Activated CD8-positive, alpha-beta T cell treated with anti-CD3 and anti-CD28 coated beads, Interleukin-2, amount 10 ng/mL, durations not matched to agents 7 days and 5 days (primary cell): ENCODE data around the gene ICAM5. TPM values are rescaled to one million over a fixed set of nuclear protein-coding genes. Genes with fewer than 3 reads are reported as not detected.
A peak's percentile ranks its signal among the peaks of the same experiment; 100 is the strongest.
"Not testable (repeated sequence)": the region's sequence is repeated elsewhere in the genome, so short reads cannot be mapped to it uniquely, and the experiment has no call there.

Source experiments
- ATAC-seq: fragments of 150-1000 bp; cut with Tn5 transposase; one replicate; pipeline ENCODE4 v1.10.0; 2021; ENCODE audit warnings: moderate library complexity
- CTCF ChIA-PET: fragments of 350-600 bp; sonication (Branson Sonifier 250); formaldehyde crosslinking; loops from one replicate; lab custom pipeline; 2021; ENCODE audit warnings: antibody characterized with exemption; lab: Charles Lee
- POLR2A ChIA-PET: fragments of 350-600 bp; sonication (Branson Sonifier 250); formaldehyde crosslinking; loops from one replicate; lab custom pipeline; 2021; ENCODE audit warnings: antibody characterized with exemption; lab: Charles Lee
- DNase-seq: peaks from one replicate; pipeline ENCODE4 v3.0.0-alpha.2; 2020
- H3K27ac Mint-ChIP-seq: one replicate; pipeline ENCODE4 v1.8.0; 2021; ENCODE audit warnings: mild to moderate bottlenecking, mixed read lengths
- H3K27me3 Mint-ChIP-seq: one replicate; pipeline ENCODE4 v1.8.0; 2021; ENCODE audit warnings: low read depth, mixed read lengths
- H3K36me3 Mint-ChIP-seq: one replicate; pipeline ENCODE4 v1.8.0; 2021; ENCODE audit warnings: low read depth, mixed read lengths
- H3K4me1 Mint-ChIP-seq: one replicate; pipeline ENCODE4 v1.8.0; 2021; ENCODE audit warnings: low read depth, mixed read lengths
- H3K4me3 Mint-ChIP-seq: one replicate; pipeline ENCODE4 v1.8.0; 2021; ENCODE audit warnings: mild to moderate bottlenecking, mixed read lengths
- H3K9me3 Mint-ChIP-seq: one replicate; pipeline ENCODE4 v1.8.0; 2022; ENCODE audit warnings: mixed read lengths; ENCODE audit not compliant: insufficient read depth
- total RNA-seq, 2 experiments: library from RNA; stranded (reverse); gene quantifications; one replicate each; pipeline ENCODE4 v1.2.3, GENCODE V29; 2021

The ICAM5 gene, protein sequence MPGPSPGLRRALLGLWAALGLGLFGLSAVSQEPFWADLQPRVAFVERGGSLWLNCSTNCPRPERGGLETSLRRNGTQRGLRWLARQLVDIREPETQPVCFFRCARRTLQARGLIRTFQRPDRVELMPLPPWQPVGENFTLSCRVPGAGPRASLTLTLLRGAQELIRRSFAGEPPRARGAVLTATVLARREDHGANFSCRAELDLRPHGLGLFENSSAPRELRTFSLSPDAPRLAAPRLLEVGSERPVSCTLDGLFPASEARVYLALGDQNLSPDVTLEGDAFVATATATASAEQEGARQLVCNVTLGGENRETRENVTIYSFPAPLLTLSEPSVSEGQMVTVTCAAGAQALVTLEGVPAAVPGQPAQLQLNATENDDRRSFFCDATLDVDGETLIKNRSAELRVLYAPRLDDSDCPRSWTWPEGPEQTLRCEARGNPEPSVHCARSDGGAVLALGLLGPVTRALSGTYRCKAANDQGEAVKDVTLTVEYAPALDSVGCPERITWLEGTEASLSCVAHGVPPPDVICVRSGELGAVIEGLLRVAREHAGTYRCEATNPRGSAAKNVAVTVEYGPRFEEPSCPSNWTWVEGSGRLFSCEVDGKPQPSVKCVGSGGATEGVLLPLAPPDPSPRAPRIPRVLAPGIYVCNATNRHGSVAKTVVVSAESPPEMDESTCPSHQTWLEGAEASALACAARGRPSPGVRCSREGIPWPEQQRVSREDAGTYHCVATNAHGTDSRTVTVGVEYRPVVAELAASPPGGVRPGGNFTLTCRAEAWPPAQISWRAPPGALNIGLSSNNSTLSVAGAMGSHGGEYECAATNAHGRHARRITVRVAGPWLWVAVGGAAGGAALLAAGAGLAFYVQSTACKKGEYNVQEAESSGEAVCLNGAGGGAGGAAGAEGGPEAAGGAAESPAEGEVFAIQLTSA
- under 1 TPM; 0.29 to 0.57 TPM for total RNA-seq

- Mint-ChIP-seq H3K27ac (peak within 1 kb of the TSS; percentile 58), H3K4me3 (peak within 1 kb of the TSS; percentile 73), H3K27me3 (peaks cover 66% of the 10 kb centered on the region), H3K4me1 (peaks cover 93% of the 10 kb centered on the region), H3K9me3 (no peaks in the 10 kb centered on the region), H3K36me3 (peaks cover 20% of the 10 kb centered on the region)
- ATAC-seq (peak; percentile 12), DNase-seq (peak; percentile 49)
- ChIA-PET POLR2A (interaction anchor here (1.0 to 5.8 kb wide), 3 partner anchors 19 to 103 kb away, joined by 3 to 54 read pairs (median 5); partner anchors contain the start of genes ICAM1 and TYK2), CTCF (interaction anchor here (0.5 to 1.9 kb wide), 12 partner anchors 9 to 148 kb away, joined by 3 to 33 read pairs (median 4); partner anchors contain the start of genes ICAM1 and RAVER1)
These were observed at the start of gene ICAM5 for GRCh38 chr19:10289836-10290356. Gene ICAM5 (plus strand): TSS chr19:10289952. CDS start chr19:10290044, 92 bp downstream.

DNA sequence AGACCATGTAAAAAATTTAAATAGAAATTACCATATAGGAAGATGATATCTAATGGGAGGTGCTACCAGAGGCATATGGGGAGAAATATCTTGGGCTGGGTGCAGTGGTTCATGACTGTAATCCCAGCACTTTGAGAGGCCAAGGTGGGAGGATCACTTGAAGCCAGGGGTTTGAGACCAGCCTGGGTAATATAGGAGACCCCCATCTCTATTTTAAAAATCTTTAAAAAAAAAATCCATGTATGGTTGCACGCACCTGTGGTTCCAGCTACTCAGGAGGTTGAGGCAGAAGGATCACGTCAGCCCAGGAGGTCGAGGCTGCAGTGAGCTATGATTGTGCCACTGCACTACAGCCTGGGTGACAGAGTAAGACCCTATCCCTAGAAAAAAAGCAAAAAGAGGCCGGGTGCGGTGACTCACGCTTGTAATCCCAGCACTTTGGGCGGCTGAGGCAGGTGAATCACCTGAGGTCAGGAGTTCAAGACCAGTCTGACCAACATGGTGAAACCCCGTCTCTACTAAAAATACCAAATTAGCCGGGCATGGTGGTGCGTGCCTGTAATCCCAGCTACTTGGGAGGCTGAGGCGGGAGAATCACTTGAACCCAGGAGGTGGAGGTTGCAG lies 47.8 kb upstream of the ICAM5 start:
- not testable (repeated sequence) for H3K4me1 Mint-ChIP-seq, H3K27me3 Mint-ChIP-seq, H3K4me3 Mint-ChIP-seq, H3K27ac Mint-ChIP-seq, DNase-seq, ATAC-seq, H3K9me3 Mint-ChIP-seq, H3K36me3 Mint-ChIP-seq
- ChIA-PET POLR2A (interaction anchor here (0.6 kb wide), 1 partner anchor 18 kb away, joined by 3 read pairs; no protein-coding TSS in a partner anchor), CTCF (interaction anchor here (0.6 kb wide), 1 partner anchor 212 kb away, joined by 3 read pairs; no protein-coding TSS in a partner anchor)

DNA sequence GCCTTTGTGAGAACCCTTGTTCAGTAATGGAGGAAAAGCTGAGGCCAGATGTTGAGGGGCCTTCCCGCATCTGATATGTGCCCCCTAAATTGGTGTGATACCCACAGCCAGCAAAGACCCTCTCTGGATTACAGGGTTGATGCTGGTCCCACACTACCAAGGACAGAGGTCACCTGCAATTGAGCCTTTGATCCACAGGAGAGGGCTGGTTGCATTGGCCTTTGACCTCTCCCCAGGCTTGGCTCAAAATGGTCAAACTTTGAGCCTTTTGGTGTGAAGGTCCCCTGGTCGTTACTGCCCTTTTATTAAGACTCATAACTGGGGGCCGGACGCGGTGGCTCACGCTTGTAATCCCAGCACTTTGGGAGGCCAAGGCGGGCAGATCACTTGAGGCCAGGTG lies 46.1 kb upstream of the ICAM5 start:
- no peak overlapping the region for H3K27ac Mint-ChIP-seq
- H3K36me3 Mint-ChIP-seq, result no peaks in the 10 kb centered on the region
- no peaks in the 10 kb centered on the region for H3K4me1 Mint-ChIP-seq
- POLR2A ChIA-PET, result no interaction called here
- no peak overlapping the region for H3K4me3 Mint-ChIP-seq
- CTCF ChIA-PET, result interaction anchor here (1.1 to 2.0 kb wide), 2 partner anchors 15 to 24 kb away, joined by 3 to 7 read pairs; no protein-coding TSS in a partner anchor
- DNase-seq (no peak), ATAC-seq (no peak)
- no peaks in the 10 kb centered on the region for H3K9me3 Mint-ChIP-seq
- H3K27me3 Mint-ChIP-seq, result peaks cover 2% of the 10 kb centered on the region

GRCh38 chr19:10245189-10245939 lies 44.4 kb upstream of the ICAM5 start:
- ATAC-seq (no peak), DNase-seq (no peak)
- no peaks in the 10 kb centered on the region for H3K36me3 Mint-ChIP-seq
- H3K27ac Mint-ChIP-seq, result peak overlapping the region; percentile 24
- CTCF ChIA-PET, result interaction anchor here (2.0 kb wide), 1 partner anchor 17 kb away, joined by 7 read pairs; no protein-coding TSS in a partner anchor
- no peak overlapping the region for H3K4me3 Mint-ChIP-seq
- POLR2A ChIA-PET, result interaction anchor here (0.8 to 1.3 kb wide), 2 partner anchors 9 to 10 kb away, joined by 3 to 4 read pairs; no protein-coding TSS in a partner anchor
- peaks cover 2% of the 10 kb centered on the region for H3K27me3 Mint-ChIP-seq
- no peaks in the 10 kb centered on the region for H3K9me3 Mint-ChIP-seq
- H3K4me1 Mint-ChIP-seq, result peaks cover 3% of the 10 kb centered on the region

DNA sequence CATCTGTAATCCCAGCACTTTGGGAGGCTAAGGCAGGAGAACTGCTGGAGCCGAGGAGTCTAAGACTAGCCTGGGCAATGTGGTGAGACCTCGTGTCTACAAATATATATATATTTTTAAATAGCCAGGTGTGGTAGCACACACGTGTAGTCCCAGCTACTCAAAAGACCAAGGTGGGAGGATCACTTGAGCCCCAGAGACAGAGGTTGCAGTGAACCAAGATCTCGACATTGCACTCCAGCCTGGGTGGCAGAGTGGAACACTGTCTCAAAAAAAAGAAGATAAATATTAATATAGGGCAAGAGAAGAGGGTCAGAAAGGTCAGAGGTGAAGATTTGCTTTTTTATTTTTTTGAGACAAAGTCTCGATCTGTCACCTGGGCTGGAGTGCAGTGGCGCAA lies 43.2 kb upstream of the ICAM5 start:
- H3K4me1 Mint-ChIP-seq, result peaks cover 7% of the 10 kb centered on the region
- DNase-seq (no peak), ATAC-seq (no peak)
- ChIA-PET CTCF (interaction anchor here (1.5 kb wide), 1 partner anchor 52 kb away, joined by 4 read pairs; the partner anchor contains the start of gene DNMT1), POLR2A (interaction anchor here (0.6 kb wide), 1 partner anchor 717 kb away, joined by 3 read pairs; no protein-coding TSS in a partner anchor)
- H3K9me3 Mint-ChIP-seq, result no peaks in the 10 kb centered on the region
- H3K36me3 Mint-ChIP-seq, result no peaks in the 10 kb centered on the region
- H3K4me3 Mint-ChIP-seq, result no peak overlapping the region
- peaks cover 2% of the 10 kb centered on the region for H3K27me3 Mint-ChIP-seq
- no peak overlapping the region for H3K27ac Mint-ChIP-seq

DNA sequence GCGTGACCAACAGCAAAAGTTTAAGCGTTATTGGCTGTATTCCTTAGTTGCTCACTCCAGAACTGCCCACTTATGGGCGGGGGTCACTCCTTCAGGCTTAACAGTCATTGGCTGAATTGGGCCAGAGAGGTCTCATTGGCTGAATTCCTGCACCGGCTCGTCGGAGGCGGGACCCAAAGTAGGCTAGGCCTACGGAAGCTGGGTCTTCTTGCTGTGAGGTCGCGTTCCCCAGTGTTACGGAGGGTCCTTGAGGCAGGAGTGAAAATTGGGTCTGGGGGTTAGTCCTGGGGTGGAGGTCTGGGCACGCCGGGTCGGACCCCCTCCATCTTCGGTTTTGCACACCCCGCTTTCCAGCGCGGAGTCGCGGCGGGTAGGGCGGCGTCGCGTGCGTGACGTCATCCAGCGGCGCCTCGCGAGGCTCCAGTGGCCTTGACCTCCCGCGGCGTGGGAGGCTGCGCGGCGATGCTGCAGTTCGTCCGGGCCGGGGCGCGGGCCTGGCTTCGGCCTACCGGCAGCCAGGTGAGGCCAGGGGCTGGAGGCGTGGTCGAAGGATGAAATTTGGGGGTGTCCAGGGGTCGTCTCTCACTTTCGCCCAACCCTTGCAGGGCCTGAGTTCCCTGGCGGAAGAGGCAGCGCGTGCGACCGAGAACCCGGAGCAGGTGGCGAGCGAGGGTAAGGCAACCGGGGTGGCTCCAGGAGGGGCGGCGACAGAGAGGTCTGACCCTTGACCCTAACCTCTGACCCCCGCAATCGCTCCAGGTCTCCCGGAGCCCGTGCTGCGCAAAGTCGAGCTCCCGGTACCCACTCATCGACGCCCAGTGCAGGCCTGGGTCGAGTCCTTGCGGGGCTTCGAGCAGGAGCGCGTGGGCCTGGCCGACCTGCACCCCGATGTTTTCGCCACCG lies 37.7 kb upstream of the ICAM5 start, which contains the start of gene MRPL4:
TSS of gene MRPL4 (plus strand) at position 423 of the 903 bp plus-strand sequence. CDS start at position 463, 40 bp downstream.
- H3K4me3 Mint-ChIP-seq, result peak within 1 kb of the TSS; percentile 87
- H3K27me3 Mint-ChIP-seq, result no peaks in the 10 kb centered on the region
- DNase-seq, result peak; percentile 99
- peak; percentile 99 for ATAC-seq
- ChIA-PET CTCF (interaction anchor here (0.7 to 4.0 kb wide), 13 partner anchors 8 to 320 kb away, joined by 3 to 62 read pairs (median 7); partner anchors contain the start of genes DNMT1 and ICAM1), POLR2A (interaction anchor here (0.6 to 1.1 kb wide), 8 partner anchors 19 to 168 kb away, joined by 3 to 4 read pairs (median 3); no protein-coding TSS in a partner anchor)
- H3K36me3 Mint-ChIP-seq, result peaks cover 32% of the 10 kb centered on the region
- no peaks in the 10 kb centered on the region for H3K9me3 Mint-ChIP-seq
- peaks cover 32% of the 10 kb centered on the region for H3K4me1 Mint-ChIP-seq
- peak within 1 kb of the TSS; percentile 95 for H3K27ac Mint-ChIP-seq

- ChIA-PET POLR2A (interaction anchor here (0.7 kb wide), 1 partner anchor 130 kb away, joined by 3 read pairs; no protein-coding TSS in a partner anchor), CTCF (interaction anchor here (2.1 kb wide), 1 partner anchor 136 kb away, joined by 8 read pairs; no protein-coding TSS in a partner anchor)
- H3K27me3 Mint-ChIP-seq, result no peaks in the 10 kb centered on the region
- H3K4me1 Mint-ChIP-seq, result peaks cover 32% of the 10 kb centered on the region
- no peaks in the 10 kb centered on the region for H3K9me3 Mint-ChIP-seq
- H3K27ac Mint-ChIP-seq, result peak overlapping the region; percentile 95
- H3K36me3 Mint-ChIP-seq, result peaks cover 38% of the 10 kb centered on the region
- ATAC-seq (no peak), DNase-seq (no peak)
- H3K4me3 Mint-ChIP-seq, result peak overlapping the region; percentile 87
These were observed 37.0 kb upstream of the ICAM5 start for GRCh38 chr19:10252707-10253106.

GRCh38 chr19:10254244-10254643 lies 35.5 kb upstream of the ICAM5 start:
- no peak overlapping the region for H3K4me3 Mint-ChIP-seq
- POLR2A ChIA-PET, result no interaction called here
- peaks cover 39% of the 10 kb centered on the region for H3K4me1 Mint-ChIP-seq
- ATAC-seq (no peak), DNase-seq (no peak)
- H3K9me3 Mint-ChIP-seq, result no peaks in the 10 kb centered on the region
- peaks cover 53% of the 10 kb centered on the region for H3K36me3 Mint-ChIP-seq
- CTCF ChIA-PET, result interaction anchor here (0.6 to 0.9 kb wide), 4 partner anchors 17 to 135 kb away, joined by 3 to 4 read pairs (median 4); partner anchors contain the start of gene ICAM1
- H3K27me3 Mint-ChIP-seq, result no peaks in the 10 kb centered on the region
- peak overlapping the region; percentile 7 for H3K27ac Mint-ChIP-seq

DNA sequence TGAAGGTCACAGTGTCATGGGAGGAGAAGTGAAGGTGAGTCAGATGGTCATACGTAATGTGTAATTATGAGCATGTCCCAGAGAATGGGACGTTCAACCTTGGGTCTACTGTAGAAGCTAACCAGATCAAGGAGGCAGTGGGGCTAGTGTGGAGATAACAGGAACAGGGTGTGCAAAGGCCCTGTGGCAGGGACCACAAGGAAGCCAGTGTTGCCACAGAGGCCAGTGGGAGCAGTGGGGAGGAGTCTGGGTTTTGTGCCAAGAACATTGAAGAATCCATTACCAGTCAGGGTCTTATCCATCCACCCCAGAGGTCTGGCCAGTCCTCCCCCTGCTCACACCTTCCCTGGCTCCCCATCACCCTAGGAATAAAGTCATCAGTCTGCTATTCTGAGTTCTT lies 34.4 kb upstream of the ICAM5 start:
- POLR2A ChIA-PET, result no interaction called here
- peak overlapping the region; percentile 19 for H3K27ac Mint-ChIP-seq
- no peak for DNase-seq
- peaks cover 57% of the 10 kb centered on the region for H3K36me3 Mint-ChIP-seq
- H3K27me3 Mint-ChIP-seq, result no peaks in the 10 kb centered on the region
- H3K4me1 Mint-ChIP-seq, result peaks cover 44% of the 10 kb centered on the region
- no peaks in the 10 kb centered on the region for H3K9me3 Mint-ChIP-seq
- ATAC-seq, result no peak
- CTCF ChIA-PET, result interaction anchor here (0.9 kb wide), 1 partner anchor 19 kb away, joined by 3 read pairs; no protein-coding TSS in a partner anchor
- H3K4me3 Mint-ChIP-seq, result no peak overlapping the region
